Eye (tissue), 1 donor: ENCODE measurements around the gene ZCRB1.
"Not testable (repeated sequence)": the region's sequence is repeated elsewhere in the genome, so short reads cannot be mapped to it uniquely, and the experiment has no call there.

Source experiments
- DNase-seq: peaks from one replicate; pipeline ENCODE4 v3.0.0-alpha.2; 2015

The ZCRB1 gene

GRCh38 chr12:42325653-42326474 lies at the start of gene ZCRB1, which contains the start of gene PPHLN1:
Gene ZCRB1, minus strand, starts transcription at chr12:42326094. Its CDS starts 1,992 bp downstream, at chr12:42324102.
Gene PPHLN1, plus strand, starts transcription at chr12:42326167. Its CDS starts 9,736 bp downstream, at chr12:42335903.
- DNase-seq, result peak; percentile 94

- DNase-seq, result no peak
Observed at GRCh38 chr12:42373669-42374068, 47.8 kb upstream of the ZCRB1 start.

- DNase-seq, result peak; percentile 75
Observed at GRCh38 chr12:42372154-42372791, 46.4 kb upstream of the ZCRB1 start.

DNA sequence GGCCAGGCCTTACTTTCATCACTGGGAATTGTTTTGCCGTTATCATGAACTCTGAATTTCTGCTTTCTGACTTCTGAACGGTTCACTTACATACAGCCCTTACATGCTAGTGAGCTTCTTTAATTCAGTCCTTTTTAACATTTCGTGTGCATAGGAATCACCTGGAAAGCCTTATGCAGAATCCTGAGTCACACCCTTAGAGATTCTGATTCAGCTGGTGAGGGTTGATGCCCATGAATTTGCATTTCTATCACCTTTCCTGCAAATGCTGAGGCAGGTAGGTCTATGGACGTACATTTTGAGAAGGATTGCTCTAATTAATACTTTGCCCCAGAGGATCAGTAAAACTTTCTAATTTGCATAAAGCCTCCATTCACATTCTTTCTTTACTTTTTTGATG lies 44.1 kb upstream of the ZCRB1 start:
- no peak for DNase-seq

DNA sequence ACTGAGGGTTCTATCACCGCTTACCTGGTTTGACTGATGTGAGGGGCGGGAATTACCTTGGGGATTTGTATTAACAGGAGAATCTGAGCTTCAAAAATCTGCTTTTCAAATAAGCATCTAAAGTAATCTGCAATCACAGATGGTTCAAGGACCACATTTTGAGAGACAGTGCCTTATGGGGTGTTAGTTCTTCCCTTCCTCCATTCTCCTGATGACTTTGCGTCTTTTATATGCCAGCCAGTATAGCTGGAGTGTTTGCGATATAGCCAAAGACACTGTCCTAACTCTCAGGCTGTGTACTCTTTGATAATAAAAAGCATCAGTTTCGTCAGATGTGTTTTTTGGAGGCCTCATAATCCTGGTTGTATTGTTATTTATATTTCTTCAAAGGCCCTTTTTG lies 39.6 kb upstream of the ZCRB1 start:
- DNase-seq, result no peak

GRCh38 chr12:42364692-42365091 lies 38.8 kb upstream of the ZCRB1 start:
- no peak for DNase-seq

DNA sequence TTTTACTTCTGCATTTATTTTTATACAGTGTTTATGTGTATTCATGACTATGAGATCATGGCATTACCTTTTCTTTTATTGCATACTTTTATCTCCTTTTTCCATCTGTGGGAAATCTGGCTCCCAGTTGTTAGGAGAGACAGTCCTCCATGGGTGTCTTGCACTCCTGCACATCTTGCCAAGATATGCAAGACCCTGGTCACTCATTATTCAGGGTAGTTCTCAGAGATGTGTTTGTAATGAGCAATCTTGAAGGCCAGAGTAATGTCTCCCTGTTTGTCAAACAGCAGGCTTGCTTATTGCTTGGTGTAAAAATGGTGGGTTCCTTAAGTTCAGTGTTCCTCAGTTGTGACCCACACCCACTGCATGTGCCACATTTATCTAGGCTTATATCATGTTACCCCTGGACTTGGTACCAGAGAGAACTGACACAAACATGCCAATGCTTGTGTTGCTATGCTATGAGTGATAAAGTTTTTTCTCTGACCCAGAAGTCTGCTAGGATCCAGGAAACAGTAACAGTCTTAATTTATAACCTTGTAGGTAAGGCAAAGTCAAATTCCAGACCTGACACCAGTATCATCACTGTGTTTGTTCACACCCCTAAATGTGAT lies 36.9 kb upstream of the ZCRB1 start:
- DNase-seq, result no peak

DNA sequence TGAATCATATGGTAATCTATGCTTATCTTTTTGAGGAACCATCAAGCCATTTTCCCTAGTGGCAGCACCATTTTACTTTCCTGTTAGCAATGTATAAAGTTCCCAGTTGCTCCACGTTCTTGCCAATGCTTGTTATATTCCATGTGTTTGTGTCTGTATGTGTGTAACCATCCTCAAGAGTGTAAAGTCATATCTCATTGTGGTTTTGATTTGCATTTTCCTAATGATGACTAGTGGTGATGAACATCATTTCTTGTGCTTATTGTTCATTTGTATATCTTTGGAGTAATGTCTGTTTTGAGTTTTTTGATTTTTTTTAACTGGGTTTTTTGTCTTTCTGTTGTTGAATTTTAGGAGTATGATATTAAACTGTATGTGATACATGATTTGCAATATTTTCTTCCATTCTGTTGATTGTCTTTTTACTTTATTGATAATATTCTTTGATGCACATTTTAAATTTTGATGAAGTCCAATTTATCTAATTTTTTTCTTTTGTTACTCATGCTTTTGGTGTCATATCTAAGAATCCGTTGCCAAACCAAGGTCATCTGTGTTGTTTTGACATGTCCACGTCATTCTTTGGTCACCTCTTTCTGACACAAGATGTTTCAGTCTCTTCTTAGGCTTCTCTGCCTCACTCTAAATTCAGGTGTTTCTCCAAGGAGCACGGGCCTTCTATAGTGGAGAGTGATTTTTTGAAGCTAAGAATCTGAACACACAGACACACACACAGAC lies 36.2 kb upstream of the ZCRB1 start:
- DNase-seq, result no peak

GRCh38 chr12:42360747-42361403 lies 35.0 kb upstream of the ZCRB1 start:
- DNase-seq, result no peak

GRCh38 chr12:42356344-42356743 lies 30.4 kb upstream of the ZCRB1 start:
- no peak for DNase-seq

GRCh38 chr12:42350021-42350407 lies 24.1 kb upstream of the ZCRB1 start:
- DNase-seq, result not testable (repeated sequence)

DNA sequence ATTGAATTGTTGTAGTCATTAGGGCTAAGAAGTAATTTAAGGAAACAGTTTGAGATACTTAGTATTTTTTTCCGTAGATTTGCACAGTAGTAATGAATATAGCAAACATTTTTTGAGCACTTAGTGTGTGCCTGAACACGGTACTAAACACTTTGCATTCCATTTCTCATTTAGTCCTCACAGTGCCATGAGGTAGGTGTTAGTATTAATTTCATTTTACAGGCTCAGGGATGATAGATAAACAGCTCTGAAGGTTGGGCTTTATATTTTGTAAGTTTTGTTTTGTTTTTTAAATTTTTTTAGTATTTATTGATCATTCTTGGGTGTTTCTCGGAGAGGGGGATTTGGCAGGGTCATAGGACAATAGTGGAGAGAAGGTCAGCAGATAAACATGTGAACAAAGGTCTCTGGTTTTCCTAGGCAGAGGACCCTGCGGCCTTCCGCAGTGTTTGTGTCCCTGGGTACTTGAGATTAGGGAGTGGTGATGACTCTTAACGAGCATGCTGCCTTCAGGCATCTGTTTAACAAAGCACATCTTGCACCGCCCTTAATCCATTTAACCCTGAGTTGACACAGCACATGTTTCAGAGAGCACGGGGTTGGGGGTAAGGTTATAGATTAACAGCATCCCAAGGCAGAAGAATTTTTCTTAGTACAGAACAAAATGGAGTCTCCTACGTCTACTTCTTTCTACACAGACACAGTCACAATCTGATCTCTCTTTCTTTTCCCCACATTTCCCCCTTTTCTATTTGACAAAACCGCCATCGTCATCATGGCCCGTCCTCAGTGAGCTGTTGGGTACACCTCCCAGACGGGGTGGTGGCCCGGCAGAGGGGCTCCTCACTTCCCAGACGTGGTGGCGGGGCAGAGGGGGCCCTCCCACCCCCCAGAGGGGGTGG lies 23.5 kb upstream of the ZCRB1 start:
- not testable (repeated sequence) for DNase-seq

DNA sequence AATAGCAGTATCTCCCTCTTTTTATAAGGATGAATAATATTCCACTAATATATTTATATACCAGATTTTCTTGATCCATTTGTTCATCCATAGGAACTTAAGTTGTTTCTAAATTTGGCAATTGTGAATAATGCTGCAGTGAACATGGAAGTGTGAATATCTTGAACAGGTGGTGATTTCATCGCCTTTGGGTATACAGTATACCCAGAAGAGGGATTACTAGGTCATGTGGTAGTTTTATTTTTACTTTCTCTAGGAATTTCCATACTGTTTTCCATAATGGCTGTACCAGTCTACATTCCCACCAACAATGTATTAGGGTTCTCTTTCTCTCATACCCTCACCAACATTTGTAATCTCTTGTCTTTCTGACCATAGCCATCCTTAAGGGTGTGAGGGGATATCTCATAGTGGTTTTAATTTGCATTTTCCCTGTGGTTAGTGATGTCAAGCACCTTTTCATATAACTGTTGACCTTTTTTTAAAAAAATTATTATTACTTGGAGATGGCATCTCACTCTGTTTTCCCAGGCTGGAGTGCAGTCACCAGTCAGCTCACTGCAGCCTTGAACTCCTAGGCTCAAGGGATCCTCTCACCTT lies 20.6 kb upstream of the ZCRB1 start:
- DNase-seq, result no peak

GRCh38 chr12:42343721-42344120 lies 17.8 kb upstream of the ZCRB1 start:
- DNase-seq, result no peak

- no peak for DNase-seq
Observed at GRCh38 chr12:42342028-42342427, 16.1 kb upstream of the ZCRB1 start.

DNA sequence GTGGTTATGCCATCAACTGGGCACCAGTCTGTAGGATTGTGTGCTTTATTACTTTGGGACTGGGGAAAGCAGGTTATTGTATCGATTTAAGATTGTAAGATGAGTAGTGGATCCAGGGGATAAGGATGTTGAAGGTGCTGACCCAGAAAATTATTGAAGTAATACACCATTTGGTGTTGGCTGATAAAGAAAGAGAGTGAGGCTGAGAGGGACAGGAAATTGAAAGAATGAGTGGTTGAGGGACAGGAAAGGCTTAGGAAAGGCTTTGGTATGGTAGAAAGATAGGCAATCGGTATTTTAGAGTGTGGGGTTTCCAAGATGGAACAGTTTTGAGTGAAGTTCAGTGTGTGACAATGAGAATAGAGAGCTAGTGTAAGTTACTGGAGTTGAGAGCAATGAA lies 12.4 kb upstream of the ZCRB1 start:
- DNase-seq, result no peak

DNA sequence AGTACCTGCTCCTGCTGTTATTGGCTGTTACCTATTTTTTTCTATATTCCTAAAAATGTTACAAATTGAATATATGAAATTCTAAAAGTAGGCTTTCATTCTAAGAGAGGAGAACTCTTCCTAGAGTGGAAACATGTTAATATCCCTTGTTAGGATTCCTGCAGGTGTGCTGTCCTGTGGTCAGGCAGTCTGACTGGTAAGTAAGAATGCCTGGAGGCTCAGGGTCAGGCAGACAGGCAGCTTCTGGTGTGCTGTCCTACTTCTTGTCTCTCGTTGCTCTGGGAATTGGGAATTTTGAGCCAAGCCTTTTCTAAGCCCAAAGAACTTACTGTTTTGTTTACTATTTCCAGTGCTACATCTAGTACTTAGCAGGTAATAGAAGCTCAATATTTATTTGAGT lies 10.4 kb upstream of the ZCRB1 start:
- no peak for DNase-seq

GRCh38 chr12:42332301-42333285 lies 6.7 kb upstream of the ZCRB1 start:
- DNase-seq, result peak; percentile 78

DNA sequence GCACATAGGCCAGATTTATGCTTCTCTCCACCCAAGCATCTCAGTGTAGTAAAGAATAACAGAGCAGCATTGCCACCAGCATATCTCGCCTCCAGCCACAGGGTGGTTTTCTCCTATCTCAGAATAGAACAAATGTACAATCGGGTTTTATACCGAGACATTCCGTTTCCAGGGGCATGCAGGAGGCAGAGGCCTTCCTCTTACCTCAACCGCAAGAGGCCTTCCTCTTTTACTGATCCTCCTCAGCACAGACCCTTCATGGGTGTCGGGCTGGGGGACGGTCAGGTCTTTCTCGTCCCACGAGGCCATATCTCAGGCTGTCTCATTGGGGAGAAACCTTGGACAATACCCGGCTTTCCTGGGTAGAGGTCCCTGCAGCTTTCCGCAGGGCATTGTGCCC lies 4.2 kb upstream of the ZCRB1 start:
- not testable (repeated sequence) for DNase-seq

GRCh38 chr12:42327227-42327590 lies 1.3 kb upstream of the ZCRB1 start:
- DNase-seq, result no peak
